Measurements from ENCODE around the gene XPO5.

DNA sequence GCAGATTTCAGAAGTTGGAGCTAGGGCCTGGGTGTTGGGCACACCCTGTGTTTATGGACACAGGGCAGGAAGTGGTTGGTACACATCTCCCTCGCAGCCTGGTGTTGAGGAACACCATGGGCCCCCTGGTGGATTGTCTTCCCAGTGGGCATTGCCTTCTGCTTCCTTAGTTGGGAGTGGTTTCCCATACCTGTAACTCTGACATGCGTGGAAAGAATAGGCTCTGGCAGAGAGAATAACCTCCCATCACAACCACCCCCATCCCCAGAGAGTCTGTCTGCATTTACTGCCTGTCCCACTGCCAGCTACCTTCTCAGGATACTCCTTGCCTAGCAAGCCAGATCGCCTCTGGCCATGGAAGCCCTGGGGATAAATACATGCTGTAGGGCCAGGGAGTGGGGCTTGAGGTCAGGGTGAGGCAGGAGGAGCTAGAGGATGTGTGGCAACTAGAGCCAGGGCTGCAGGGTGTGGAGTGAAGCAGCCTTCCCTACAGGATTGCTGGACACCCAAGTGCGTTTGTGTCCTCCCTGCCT is 80.4 kb downstream of the XPO5 start:
- TF ChIP-seq, protein P1, sequence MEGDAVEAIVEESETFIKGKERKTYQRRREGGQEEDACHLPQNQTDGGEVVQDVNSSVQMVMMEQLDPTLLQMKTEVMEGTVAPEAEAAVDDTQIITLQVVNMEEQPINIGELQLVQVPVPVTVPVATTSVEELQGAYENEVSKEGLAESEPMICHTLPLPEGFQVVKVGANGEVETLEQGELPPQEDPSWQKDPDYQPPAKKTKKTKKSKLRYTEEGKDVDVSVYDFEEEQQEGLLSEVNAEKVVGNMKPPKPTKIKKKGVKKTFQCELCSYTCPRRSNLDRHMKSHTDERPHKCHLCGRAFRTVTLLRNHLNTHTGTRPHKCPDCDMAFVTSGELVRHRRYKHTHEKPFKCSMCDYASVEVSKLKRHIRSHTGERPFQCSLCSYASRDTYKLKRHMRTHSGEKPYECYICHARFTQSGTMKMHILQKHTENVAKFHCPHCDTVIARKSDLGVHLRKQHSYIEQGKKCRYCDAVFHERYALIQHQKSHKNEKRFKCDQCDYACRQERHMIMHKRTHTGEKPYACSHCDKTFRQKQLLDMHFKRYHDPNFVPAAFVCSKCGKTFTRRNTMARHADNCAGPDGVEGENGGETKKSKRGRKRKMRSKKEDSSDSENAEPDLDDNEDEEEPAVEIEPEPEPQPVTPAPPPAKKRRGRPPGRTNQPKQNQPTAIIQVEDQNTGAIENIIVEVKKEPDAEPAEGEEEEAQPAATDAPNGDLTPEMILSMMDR (IDR thresholded peaks at IDR 0.05), result no peak
- TF ChIP-seq POLR2AphosphoS5 (IDR thresholded peaks at IDR 0.05) (no peak), POLR2A (IDR thresholded peaks at IDR 0.05) (no peak)

All from sigmoid colon (tissue), 4 donors.